ENCODE data around the gene NRP2.

DNA sequence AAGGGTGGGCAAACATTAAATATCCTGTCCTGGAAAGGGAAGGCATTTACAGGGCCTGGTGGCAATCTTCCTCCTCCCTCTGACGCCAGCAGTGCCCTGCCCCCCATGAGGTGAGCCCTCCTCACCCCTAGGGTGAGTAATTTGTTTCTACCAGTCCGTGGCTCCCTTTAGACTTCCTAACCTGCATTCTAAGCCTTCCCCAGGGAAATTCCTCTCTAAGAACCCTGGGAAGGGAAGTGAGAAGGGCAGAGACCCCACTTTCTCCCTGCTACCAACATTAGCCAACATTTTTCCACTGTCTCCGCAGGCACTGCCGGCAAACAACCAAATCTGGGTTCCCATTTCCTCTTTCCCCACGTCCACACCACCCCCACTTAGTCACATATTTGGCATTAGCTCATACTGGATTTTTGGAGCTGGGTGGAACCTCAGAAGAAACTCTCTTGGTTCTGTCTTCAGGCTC lies 69.3 kb downstream of the NRP2 start:
- TF ChIP-seq, protein P1, sequence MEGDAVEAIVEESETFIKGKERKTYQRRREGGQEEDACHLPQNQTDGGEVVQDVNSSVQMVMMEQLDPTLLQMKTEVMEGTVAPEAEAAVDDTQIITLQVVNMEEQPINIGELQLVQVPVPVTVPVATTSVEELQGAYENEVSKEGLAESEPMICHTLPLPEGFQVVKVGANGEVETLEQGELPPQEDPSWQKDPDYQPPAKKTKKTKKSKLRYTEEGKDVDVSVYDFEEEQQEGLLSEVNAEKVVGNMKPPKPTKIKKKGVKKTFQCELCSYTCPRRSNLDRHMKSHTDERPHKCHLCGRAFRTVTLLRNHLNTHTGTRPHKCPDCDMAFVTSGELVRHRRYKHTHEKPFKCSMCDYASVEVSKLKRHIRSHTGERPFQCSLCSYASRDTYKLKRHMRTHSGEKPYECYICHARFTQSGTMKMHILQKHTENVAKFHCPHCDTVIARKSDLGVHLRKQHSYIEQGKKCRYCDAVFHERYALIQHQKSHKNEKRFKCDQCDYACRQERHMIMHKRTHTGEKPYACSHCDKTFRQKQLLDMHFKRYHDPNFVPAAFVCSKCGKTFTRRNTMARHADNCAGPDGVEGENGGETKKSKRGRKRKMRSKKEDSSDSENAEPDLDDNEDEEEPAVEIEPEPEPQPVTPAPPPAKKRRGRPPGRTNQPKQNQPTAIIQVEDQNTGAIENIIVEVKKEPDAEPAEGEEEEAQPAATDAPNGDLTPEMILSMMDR (IDR thresholded peaks at IDR 0.05), result no peak
- no peak for TF ChIP-seq POLR2A (IDR thresholded peaks at IDR 0.05)

All from prostate gland (tissue), 2 donors.